GM12892 (cell line): ENCODE measurements around the gene GLB1L3.

Source experiments
- POLR2A ChIP-seq: IDR thresholded peaks from 2 replicates; pipeline ENCODE4 v1.6.1; 2011; ENCODE audit warnings: low read depth, low read length, control low read depth
- POLR2AphosphoS5 ChIP-seq: IDR thresholded peaks from 2 replicates; pipeline ENCODE4 v1.6.1; 2011; ENCODE audit warnings: low read depth, low read length, control low read depth

GRCh38 chr11:134238956-134239355 is 37.2 kb upstream of the GLB1L3 start:
- TF ChIP-seq POLR2AphosphoS5 (no peak), POLR2A (no peak)
